ENCODE results near the gene TRIM27.
"Not testable (repeated sequence)": the region's sequence is repeated elsewhere in the genome, so short reads cannot be mapped to it uniquely, and the experiment has no call there.

TRIM27 gene

GRCh38 chr6:28862077-28862476, 61.7 kb downstream of the TRIM27 start:
- DNase-seq: no peak

DNA sequence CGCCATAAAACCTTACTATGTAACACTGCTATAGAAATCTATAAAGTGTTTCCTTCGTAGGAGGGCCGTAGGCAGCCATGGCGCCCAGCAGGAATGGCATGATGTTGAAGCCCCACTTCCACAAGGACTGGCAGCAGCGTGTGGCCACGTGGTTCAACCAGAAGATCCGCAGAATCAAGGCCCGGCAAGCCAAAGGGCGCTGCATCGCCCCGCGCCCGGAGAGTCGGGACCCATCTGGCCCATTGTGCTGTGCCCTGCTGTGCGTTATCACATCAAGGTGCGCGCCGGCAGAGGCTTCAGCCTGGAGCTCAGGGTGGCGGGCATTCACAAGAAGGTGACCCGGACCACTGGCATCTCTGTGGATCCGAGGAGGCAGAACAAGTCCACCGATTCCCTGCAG, 62.4 kb downstream of the TRIM27 start:
- no peak for DNase-seq

DNA sequence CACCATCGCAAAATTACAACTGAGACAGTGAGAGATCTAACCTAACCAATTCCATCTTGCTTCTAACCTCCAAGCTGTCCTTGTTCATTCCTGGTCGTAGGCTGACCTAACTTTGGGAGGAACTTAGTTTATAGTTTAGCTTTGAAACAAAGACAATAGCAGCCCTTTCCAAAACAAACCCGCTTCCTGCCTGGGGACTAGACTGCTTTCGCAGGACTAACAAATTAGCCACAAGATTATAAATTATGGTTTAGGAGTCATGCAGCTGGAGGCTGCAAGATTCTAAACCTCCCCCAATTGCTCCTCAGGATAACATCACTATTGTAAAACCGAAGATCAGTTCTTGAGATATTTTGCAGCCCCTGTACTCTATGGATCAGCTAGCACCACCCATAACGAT, 63.2 kb downstream of the TRIM27 start:
- no peak for DNase-seq

- no peak for DNase-seq
Observed at GRCh38 chr6:28858963-28859362, 64.8 kb downstream of the TRIM27 start.

DNA sequence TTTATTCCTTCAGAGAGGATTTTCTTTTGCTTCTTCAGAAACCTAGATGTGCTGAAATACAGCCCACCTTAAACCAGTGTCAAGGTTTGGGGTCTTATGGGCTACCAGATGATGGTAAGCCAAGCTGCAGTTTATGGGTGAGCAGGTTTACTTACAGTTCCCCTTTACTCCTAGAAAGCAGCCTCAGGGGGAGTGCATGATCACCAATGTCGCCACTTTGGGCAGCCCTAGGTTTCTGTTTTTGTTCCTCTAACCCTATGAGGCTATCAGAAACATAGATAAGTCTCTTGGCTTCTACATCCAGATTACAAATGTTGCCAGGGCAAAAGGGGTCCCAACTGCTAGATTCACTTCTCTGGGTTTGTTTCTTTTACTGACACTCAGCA, 67.2 kb downstream of the TRIM27 start:
- DNase-seq: no peak

- not testable (repeated sequence) for DNase-seq
Observed at GRCh38 chr6:28854405-28854804, 69.4 kb downstream of the TRIM27 start.

Data from hematopoietic multipotent progenitor cell treated with erythropoietin and hydrocortisone succinate and interleukin-3 and kit ligand, for 6 days (in vitro differentiated cells).